Panc1 (cell line): ENCODE measurements around the gene TSC22D1. TPM values are rescaled to one million over a fixed set of nuclear protein-coding genes. Genes with fewer than 3 reads are reported as not detected.

Source experiments
- ATAC-seq: fragments of 200-7000 bp; cut with Tn5 transposase; 2 replicates; pipeline ENCODE4 v1.9.1; 2020; ENCODE audit warnings: mild to moderate bottlenecking, moderate library complexity
- BruUV-seq: library from RNA; stranded (reverse); fragments of 400-500 nt; replicated peaks from 2 replicates; lab custom pipeline; 2021; lab: Mats Ljungman, UMichigan
- CTCF ChIA-PET: fragments of 300-600 bp; sonication (Branson Sonifier 250); formaldehyde crosslinking; loops from one replicate; lab custom pipeline; 2022; ENCODE audit warnings: antibody characterized with exemption; lab: Charles Lee
- POLR2A ChIA-PET: fragments of 300-600 bp; sonication (Branson Sonifier 250); formaldehyde crosslinking; loops from one replicate; lab custom pipeline; 2022; ENCODE audit warnings: antibody characterized with exemption; lab: Charles Lee
- DNase-seq: peaks from one replicate; pipeline ENCODE4 v3.0.0-alpha.2; 2010; ENCODE audit warnings: low read depth, low spot score
- H3K27ac ChIP-seq: 2 replicates; pipeline ENCODE4 v1.5.1; 2011; ENCODE audit warnings: mild to moderate bottlenecking, low read length, inconsistent platforms
- H3K27me3 ChIP-seq: fragments of 200-500 bp; sonication (Bioruptor generic); 2 replicates; pipeline ENCODE4 v1.6.0; 2014; ENCODE audit warnings: low read length, inconsistent platforms; ENCODE audit not compliant: control insufficient read depth, insufficient read depth
- H3K36me3 ChIP-seq: fragments of 200-500 bp; sonication (Bioruptor generic); 2 replicates; pipeline ENCODE4 v1.5.1; 2014; ENCODE audit warnings: inconsistent platforms, mild to moderate bottlenecking, low read length, moderate library complexity; ENCODE audit not compliant: control insufficient read depth, insufficient read depth
- H3K4me1 ChIP-seq: 2 replicates; pipeline ENCODE4 v1.5.1; 2011; ENCODE audit warnings: inconsistent platforms, mild to moderate bottlenecking, low read length, moderate library complexity; ENCODE audit not compliant: control insufficient read depth, insufficient read depth
- H3K4me3 ChIP-seq, 2 experiments: 2 replicates each; pipeline ENCODE4 v1.5.1; 2011 to 2012; ENCODE audit warnings: low read depth in 2 of 2, low read length in 2 of 2, mild to moderate bottlenecking in 2 of 2, inconsistent platforms in 1 of 2, moderate library complexity in 1 of 2
- H3K9me3 ChIP-seq: fragments of 200-500 bp; sonication (Bioruptor generic); 2 replicates; pipeline ENCODE4 v1.5.1; 2014; ENCODE audit warnings: low read depth, mild to moderate bottlenecking, inconsistent platforms, low read length, moderate library complexity; ENCODE audit not compliant: control insufficient read depth, insufficient read depth
- POLR2AphosphoS5 ChIP-seq: IDR thresholded peaks from 2 replicates; pipeline ENCODE4 v1.6.1; 2012; ENCODE audit warnings: mild to moderate bottlenecking, low read depth, low read length, moderate library complexity
- SIN3A ChIP-seq: IDR thresholded peaks from 2 replicates; pipeline ENCODE4 v1.6.1; 2012; ENCODE audit warnings: low read depth, mild to moderate bottlenecking, low read length, moderate library complexity, borderline replicate concordance; ENCODE audit not compliant: insufficient read depth
- TCF7L2 ChIP-seq: IDR thresholded peaks from 2 replicates; pipeline ENCODE4 v1.6.1; 2011; ENCODE audit warnings: mild to moderate bottlenecking, low read depth, low read length, inconsistent platforms
- in situ Hi-C: cut with HindIII; loops from 2 replicates; pipeline ENCODE4 v1.10.0; 2016; ENCODE audit warnings: low sequenced_read_pairs, low pct_unique_long_range_greater_than_20kb
- intact Hi-C: fragments of 100-400 bp; cut with micrococcal nuclease; formaldehyde crosslinking; loops from one replicate; pipeline ENCODE4 v1.10.0; 2022; ENCODE audit not compliant: unreplicated experiment
- total RNA-seq: library from RNA; stranded (reverse); gene quantifications from one replicate; pipeline ENCODE4 v1.2.1, GENCODE V29; 2021; ENCODE audit not compliant: unreplicated experiment
- TF ChIP-seq, protein P1 (sequence below), 2 experiments: IDR thresholded peaks; 2 replicates each; pipeline ENCODE4 v1.6.1; 2011 to 2012; ENCODE audit warnings: low read depth in 2 of 2, control low read depth in 1 of 2, low read length in 1 of 2, mild to moderate bottlenecking in 1 of 2, moderate library complexity in 1 of 2; ENCODE audit not compliant: insufficient read depth in 1 of 2
- TF ChIP-seq, protein P2 (sequence below): fragments of 450-650 bp; IDR thresholded peaks from 2 replicates; pipeline ENCODE4 v1.5.1; 2017; ENCODE audit warnings: mild to moderate bottlenecking

The TSC22D1 gene
- total RNA-seq, 1 experiment from 2014 or later: 31.8 TPM

DNA sequence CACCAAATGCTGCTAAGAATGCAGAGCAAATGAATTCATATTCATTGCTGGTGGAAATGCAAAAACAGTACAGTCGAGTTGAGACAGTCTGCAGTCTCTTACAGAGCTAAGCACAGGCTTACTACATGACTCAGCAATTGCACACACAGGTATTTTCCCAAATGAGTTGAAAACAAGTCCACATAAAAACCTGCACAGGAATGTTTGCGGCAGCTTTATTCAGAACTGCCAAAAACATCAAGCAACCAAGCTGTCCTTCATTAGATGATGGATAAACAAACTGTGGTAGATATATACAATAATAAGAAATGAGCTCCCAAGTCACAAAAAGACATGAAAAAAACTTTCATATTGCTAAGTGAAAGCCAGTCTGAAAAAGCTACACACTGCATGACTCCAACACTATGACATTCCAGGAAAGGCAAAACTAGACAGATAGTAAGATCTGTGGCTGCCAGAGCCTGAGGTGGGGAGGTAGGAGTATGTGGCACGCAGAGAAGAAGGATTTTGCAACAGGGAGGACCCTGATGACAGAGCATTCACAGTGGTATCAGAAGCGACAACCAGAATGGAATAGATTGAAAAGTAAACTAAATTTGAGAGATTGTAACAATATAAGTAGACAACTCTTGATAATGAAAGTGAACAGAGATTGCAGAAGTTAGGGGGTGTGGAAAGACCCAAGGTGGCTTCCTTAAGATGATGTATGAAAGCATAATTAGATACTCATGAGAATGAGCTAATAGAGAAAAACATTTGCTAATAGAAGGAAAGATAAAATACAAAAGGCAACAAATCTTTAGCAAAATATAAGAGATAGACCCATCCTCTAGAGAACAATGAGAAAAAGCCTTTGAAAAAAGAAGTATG lies 52.7 kb downstream of the TSC22D1 start:
- in situ Hi-C loops (no loop called here), intact Hi-C loops (no loop called here)
- Histone ChIP-seq H3K4me3 (no peak overlapping the region), H3K27ac (peak overlapping the region; percentile 29; the same call in 1 of the 2 replicates), H3K9me3 (no peaks in the 10 kb centered on the region), H3K36me3 (no peaks in the 10 kb centered on the region), H3K4me1 (no peaks in the 10 kb centered on the region), H3K27me3 (no peaks in the 10 kb centered on the region)
- POLR2A ChIA-PET: no interaction called here
- no peak for TF ChIP-seq TCF7L2
- TF ChIP-seq, protein P1, sequence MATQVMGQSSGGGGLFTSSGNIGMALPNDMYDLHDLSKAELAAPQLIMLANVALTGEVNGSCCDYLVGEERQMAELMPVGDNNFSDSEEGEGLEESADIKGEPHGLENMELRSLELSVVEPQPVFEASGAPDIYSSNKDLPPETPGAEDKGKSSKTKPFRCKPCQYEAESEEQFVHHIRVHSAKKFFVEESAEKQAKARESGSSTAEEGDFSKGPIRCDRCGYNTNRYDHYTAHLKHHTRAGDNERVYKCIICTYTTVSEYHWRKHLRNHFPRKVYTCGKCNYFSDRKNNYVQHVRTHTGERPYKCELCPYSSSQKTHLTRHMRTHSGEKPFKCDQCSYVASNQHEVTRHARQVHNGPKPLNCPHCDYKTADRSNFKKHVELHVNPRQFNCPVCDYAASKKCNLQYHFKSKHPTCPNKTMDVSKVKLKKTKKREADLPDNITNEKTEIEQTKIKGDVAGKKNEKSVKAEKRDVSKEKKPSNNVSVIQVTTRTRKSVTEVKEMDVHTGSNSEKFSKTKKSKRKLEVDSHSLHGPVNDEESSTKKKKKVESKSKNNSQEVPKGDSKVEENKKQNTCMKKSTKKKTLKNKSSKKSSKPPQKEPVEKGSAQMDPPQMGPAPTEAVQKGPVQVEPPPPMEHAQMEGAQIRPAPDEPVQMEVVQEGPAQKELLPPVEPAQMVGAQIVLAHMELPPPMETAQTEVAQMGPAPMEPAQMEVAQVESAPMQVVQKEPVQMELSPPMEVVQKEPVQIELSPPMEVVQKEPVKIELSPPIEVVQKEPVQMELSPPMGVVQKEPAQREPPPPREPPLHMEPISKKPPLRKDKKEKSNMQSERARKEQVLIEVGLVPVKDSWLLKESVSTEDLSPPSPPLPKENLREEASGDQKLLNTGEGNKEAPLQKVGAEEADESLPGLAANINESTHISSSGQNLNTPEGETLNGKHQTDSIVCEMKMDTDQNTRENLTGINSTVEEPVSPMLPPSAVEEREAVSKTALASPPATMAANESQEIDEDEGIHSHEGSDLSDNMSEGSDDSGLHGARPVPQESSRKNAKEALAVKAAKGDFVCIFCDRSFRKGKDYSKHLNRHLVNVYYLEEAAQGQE (IDR thresholded peaks at IDR 0.05; ENCODE audit: insufficient read depth in 1 of 2, low read depth in 2 of 2, low read length in 1 of 2): no peak
- TF ChIP-seq, protein P2, sequence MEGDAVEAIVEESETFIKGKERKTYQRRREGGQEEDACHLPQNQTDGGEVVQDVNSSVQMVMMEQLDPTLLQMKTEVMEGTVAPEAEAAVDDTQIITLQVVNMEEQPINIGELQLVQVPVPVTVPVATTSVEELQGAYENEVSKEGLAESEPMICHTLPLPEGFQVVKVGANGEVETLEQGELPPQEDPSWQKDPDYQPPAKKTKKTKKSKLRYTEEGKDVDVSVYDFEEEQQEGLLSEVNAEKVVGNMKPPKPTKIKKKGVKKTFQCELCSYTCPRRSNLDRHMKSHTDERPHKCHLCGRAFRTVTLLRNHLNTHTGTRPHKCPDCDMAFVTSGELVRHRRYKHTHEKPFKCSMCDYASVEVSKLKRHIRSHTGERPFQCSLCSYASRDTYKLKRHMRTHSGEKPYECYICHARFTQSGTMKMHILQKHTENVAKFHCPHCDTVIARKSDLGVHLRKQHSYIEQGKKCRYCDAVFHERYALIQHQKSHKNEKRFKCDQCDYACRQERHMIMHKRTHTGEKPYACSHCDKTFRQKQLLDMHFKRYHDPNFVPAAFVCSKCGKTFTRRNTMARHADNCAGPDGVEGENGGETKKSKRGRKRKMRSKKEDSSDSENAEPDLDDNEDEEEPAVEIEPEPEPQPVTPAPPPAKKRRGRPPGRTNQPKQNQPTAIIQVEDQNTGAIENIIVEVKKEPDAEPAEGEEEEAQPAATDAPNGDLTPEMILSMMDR: no peak
- no peak for TF ChIP-seq POLR2AphosphoS5
- TF ChIP-seq SIN3A: no peak
- CTCF ChIA-PET: no interaction called here
- BruUV-seq: no TSS peak
- ATAC-seq (peak; percentile 75), DNase-seq (no peak)

DNA sequence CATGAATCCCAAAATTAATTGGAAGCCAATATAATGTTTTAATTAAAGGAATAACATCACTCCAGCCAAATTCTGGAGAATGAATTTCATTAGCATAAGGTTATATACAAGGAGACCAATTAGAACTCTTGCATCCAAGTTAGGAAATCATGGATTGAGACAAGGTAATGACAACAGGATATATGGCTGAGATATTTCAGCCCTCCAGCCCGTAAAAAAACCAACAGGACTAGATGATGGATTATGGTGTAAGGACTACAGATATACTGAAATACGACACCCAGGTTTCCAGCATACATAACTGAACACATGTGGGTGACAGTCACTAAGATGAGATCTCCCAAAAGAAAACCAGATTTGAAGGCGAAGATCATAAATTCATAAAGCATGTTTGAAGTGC lies 56.5 kb downstream of the TSC22D1 start:
- Histone ChIP-seq H3K4me1 (no peaks in the 10 kb centered on the region), H3K9me3 (no peaks in the 10 kb centered on the region), H3K36me3 (no peaks in the 10 kb centered on the region), H3K27me3 (no peaks in the 10 kb centered on the region), H3K27ac (no peak overlapping the region), H3K4me3 (no peak overlapping the region)
- CTCF ChIA-PET: no interaction called here
- TF ChIP-seq POLR2AphosphoS5: no peak
- TF ChIP-seq TCF7L2: no peak
- no peak for TF ChIP-seq SIN3A
- TF ChIP-seq, protein P2: no peak
- TF ChIP-seq, protein P1 (IDR thresholded peaks at IDR 0.05; ENCODE audit: insufficient read depth in 1 of 2, low read depth in 2 of 2, low read length in 1 of 2): no peak
- ATAC-seq (no peak), DNase-seq (no peak)
- BruUV-seq: no TSS peak
- intact Hi-C loops (no loop called here), in situ Hi-C loops (no loop called here)
- POLR2A ChIA-PET: no interaction called here
